Esophagus muscularis mucosa (tissue), 4 donors: ENCODE data around the gene CASKIN2. TPM values are rescaled to one million over a fixed set of nuclear protein-coding genes. Genes with fewer than 3 reads are reported as not detected.
A peak's percentile ranks its signal among the peaks of the same experiment; 100 is the strongest.

ENCODE experiments used
- DNase-seq: peaks from one replicate; pipeline ENCODE4 v3.0.0-alpha.2; 2017; ENCODE audit errors: extremely low spot score
- H3K27ac ChIP-seq, 4 donors: fragments of 200-600 bp; sonication (generic); replicated peaks in 1 of 4; 1 replicate in 3 of 4; 2 replicates in 1 of 4; pipeline ENCODE4 v1.5.1; 2016 to 2019; ENCODE audit warnings: mild to moderate bottlenecking in 1 of 4
- H3K27me3 ChIP-seq, 4 donors: fragments of 200-600 bp; sonication (generic); one replicate each; pipeline versions ENCODE4 v1.5.1 to v1.6.0; 2016 to 2019
- H3K36me3 ChIP-seq, 4 donors: fragments of 200-600 bp; sonication (generic); one replicate each; pipeline ENCODE4 v1.5.1; 2016 to 2019
- H3K4me1 ChIP-seq, 4 donors: fragments of 200-600 bp; sonication (generic); one replicate each; pipeline ENCODE4 v1.5.1; 2016 to 2019
- H3K4me3 ChIP-seq, 4 donors: fragments of 200-600 bp; sonication (generic); 1 replicate in 2 of 4; 2 replicates in 2 of 4; pipeline ENCODE4 v1.5.1; 2016 to 2019; ENCODE audit warnings: mild to moderate bottlenecking in 4 of 4, moderate library complexity in 1 of 4
- H3K9me3 ChIP-seq, 4 donors: fragments of 200-600 bp; sonication (generic); 1 replicate in 3 of 4; 2 replicates in 1 of 4; pipeline ENCODE4 v1.5.1; 2016 to 2019
- CTCF ChIP-seq, 3 experiments: fragments of 200-600 bp in 2 of 3; fragments of 450-650 bp in 1 of 3; sonication (generic) in 2 of 3; IDR thresholded peaks; one replicate each; pipeline ENCODE4 v1.5.1; 2017 to 2019; ENCODE audit warnings: antibody characterized with exemption in 3 of 3, mild to moderate bottlenecking in 2 of 3, moderate library complexity in 1 of 3
- EP300 ChIP-seq: sonication (generic); formaldehyde crosslinking; IDR thresholded peaks from one replicate; pipeline ENCODE4 v1.6.1; 2017; ENCODE audit warnings: antibody characterized with exemption
- POLR2A ChIP-seq: fragments of 450-650 bp; IDR thresholded peaks from one replicate; pipeline ENCODE4 v1.6.1; 2017; ENCODE audit warnings: antibody characterized with exemption, moderate library complexity, mild to moderate bottlenecking, low read depth
- POLR2AphosphoS5 ChIP-seq, 2 donors: sonication (generic); formaldehyde crosslinking; IDR thresholded peaks; one replicate each; pipeline ENCODE4 v1.6.1; 2017; ENCODE audit warnings: antibody characterized with exemption in 2 of 2
- WGBS: methylation state at CpG from one replicate; pipeline ENCODE4 v1.1.5; 2018; 5-methylcytosine and 5-hydroxymethylcytosine counted together
- intact Hi-C: fragments of 100-400 bp; cut with DNase I; formaldehyde crosslinking; loops from one replicate; pipeline ENCODE4 v1.15.1; 2023
- total RNA-seq, 4 donors: library from RNA; depleted of rRNA; stranded (reverse); fragments of >200 nt; gene quantifications; one replicate each; pipeline versions ENCODE4 v1.1.0 to v1.2.1, GENCODE V29; 2016

The CASKIN2 gene
- total RNA-seq, 4 donors from 2014 or later: 16.2 to 43.5 (median 35.5) TPM

- intact Hi-C loops: loop anchor here (10.0 kb wide), 1 partner anchor 229 kb away; the partner anchor contains the start of gene SLC25A19
- Histone ChIP-seq H3K27ac (peak overlapping the region; percentile 93 to 96 (median 94)), H3K36me3 (peaks cover 0 to 36% (median 14%) of the 10 kb centered on the region in 4 donors), H3K4me1 (peaks cover 60 to 90% (median 81%) of the 10 kb centered on the region in 4 donors), H3K4me3 (peak overlapping the region; percentile 92 to 98 (median 96)), H3K27me3 (no peaks in the 10 kb centered on the region), H3K9me3 (no peaks in the 10 kb centered on the region)
- TF ChIP-seq EP300 (no peak), POLR2A (no peak), POLR2AphosphoS5 (IDR thresholded peaks at IDR 0.05) (no peak), CTCF (IDR thresholded peaks at IDR 0.05) (no peak)
- no peak for DNase-seq
- WGBS: 84% methylated on average over 12 of the region's 17 CpGs
Observed at GRCh38 chr17:75513641-75514000, 1.7 kb downstream of the CASKIN2 start.

GRCh38 chr17:75512926-75513640, 2.3 kb downstream of the CASKIN2 start:
- no peak for DNase-seq
- peaks cover 0 to 38% (median 17%) of the 10 kb centered on the region in 4 donors for H3K36me3 ChIP-seq
- H3K27ac ChIP-seq: peak overlapping the region; percentile 93 to 96 (median 94)
- intact Hi-C loops: loop anchor here (10.0 kb wide), 1 partner anchor 228 kb away; the partner anchor contains the start of gene SLC25A19
- H3K4me3 ChIP-seq: peak overlapping the region; percentile 92 to 98 (median 96)
- no peaks in the 10 kb centered on the region for H3K9me3 ChIP-seq
- 47% methylated on average over 9 of the region's 10 CpGs for WGBS
- H3K27me3 ChIP-seq: no peaks in the 10 kb centered on the region
- peaks cover 65 to 93% (median 83%) of the 10 kb centered on the region in 4 donors for H3K4me1 ChIP-seq
- TF ChIP-seq CTCF (IDR thresholded peaks at IDR 0.05) (no peak), EP300 (no peak), POLR2A (no peak)

GRCh38 chr17:75511610-75512575, 3.4 kb downstream of the CASKIN2 start:
- Histone ChIP-seq H3K4me3 (peak overlapping the region; percentile 92 to 98 (median 96)), H3K4me1 (peaks cover 58 to 93% (median 84%) of the 10 kb centered on the region in 4 donors), H3K36me3 (peaks cover under 1 to 48% (median 29%) of the 10 kb centered on the region in 4 donors), H3K9me3 (no peaks in the 10 kb centered on the region), H3K27me3 (no peaks in the 10 kb centered on the region), H3K27ac (peak overlapping the region; percentile 93 to 96 (median 94))
- 62% methylated on average over 10 of the region's 13 CpGs for WGBS
- DNase-seq: no peak
- intact Hi-C loops: loop anchor here (10.0 kb wide), 1 partner anchor 227 kb away; the partner anchor contains the start of gene SLC25A19
- no peak for TF ChIP-seq CTCF (IDR thresholded peaks at IDR 0.05)
- TF ChIP-seq POLR2AphosphoS5 (IDR thresholded peaks at IDR 0.05): peak; percentile 14 to 17

GRCh38 chr17:75511270-75511609, 4.1 kb downstream of the CASKIN2 start:
- WGBS: 82% methylated on average over 4 of the region's 4 CpGs
- Histone ChIP-seq H3K27ac (peak overlapping the region; percentile 93 to 96 (median 94)), H3K27me3 (no peaks in the 10 kb centered on the region), H3K4me3 (peak overlapping the region; percentile 92 to 98 (median 96)), H3K4me1 (peaks cover 58 to 92% (median 83%) of the 10 kb centered on the region in 4 donors), H3K36me3 (peaks cover 7 to 54% (median 36%) of the 10 kb centered on the region in 4 donors), H3K9me3 (no peaks in the 10 kb centered on the region)
- no peak for DNase-seq
- TF ChIP-seq POLR2AphosphoS5 (IDR thresholded peaks at IDR 0.05) (no peak), POLR2A (no peak), EP300 (no peak), CTCF (IDR thresholded peaks at IDR 0.05) (no peak)
- intact Hi-C loops: loop anchor here (10.0 kb wide), 1 partner anchor 226 kb away; the partner anchor contains the start of gene SLC25A19
